ENCODE data around the gene EHD4.

EHD4 gene

DNA sequence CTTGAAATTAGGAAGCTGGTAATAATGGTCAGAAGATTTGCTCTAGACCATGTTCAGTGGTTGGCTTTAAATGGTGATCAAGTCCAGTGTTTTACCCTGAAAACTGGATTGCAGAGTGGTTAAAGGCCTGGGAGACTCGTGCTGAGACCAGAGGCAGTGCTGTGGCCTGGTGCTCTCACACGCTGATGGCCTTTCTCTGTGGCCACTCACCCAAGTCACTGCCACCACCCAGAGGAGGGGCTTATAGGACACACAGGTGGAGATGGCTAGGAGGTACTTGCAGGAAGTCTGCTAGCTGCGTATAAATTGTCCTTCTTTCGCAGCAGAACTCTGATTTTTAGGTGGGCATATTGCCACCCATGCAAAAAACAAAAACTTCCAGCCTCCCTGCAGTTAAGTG is 6.2 kb upstream of the EHD4 start:
- no peak overlapping the region for H3K4me2 ChIP-seq (ENCODE audit: low read length)
- no peak for TF ChIP-seq CTCF (IDR thresholded peaks at IDR 0.05)
- H2AFZ ChIP-seq = no peak overlapping the region

DNA sequence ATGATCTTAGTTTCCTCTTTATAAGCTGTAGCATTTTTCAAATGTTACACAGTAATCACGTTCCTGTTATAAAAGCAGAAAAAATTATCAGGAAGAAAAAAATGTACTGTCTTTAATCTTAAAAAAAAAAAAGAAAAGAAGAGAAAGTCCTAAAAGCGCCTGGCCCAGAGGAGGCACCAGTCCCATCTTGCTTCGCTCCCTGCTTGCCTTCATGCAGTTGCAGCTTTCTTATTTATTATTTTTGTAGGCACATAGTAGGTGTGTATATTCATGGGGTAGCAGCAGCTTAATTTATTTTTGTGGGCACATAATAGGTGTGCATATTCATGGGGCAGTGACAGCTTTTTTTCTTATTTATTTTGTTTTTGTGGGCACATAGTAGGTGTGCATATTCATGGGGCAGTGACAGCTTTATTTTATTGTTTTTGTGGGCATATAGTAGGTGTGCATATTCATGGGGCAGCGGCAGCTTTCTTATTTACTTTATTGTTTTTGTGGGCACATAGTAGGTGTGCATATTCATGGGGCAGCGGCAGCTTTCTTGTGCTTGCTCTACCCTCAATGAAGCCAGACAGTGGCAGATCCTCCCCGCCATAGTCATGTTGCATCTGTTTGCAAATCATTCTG is 5.5 kb upstream of the EHD4 start:
- Histone ChIP-seq H2AFZ (no peak overlapping the region), H3K27me3 (ENCODE audit: control insufficient read depth, insufficient read depth, low read length) (no peaks in the 10 kb centered on the region), H3K4me2 (ENCODE audit: low read length) (no peak overlapping the region), H3K4me3 (ENCODE audit: low read depth, low read length) (no peak overlapping the region), H3K9me3 (ENCODE audit: control insufficient read depth, low read length) (no peaks in the 10 kb centered on the region), H3K9ac (no peak overlapping the region), H3K4me1 (peaks cover 15% of the 10 kb centered on the region), H3K79me2 (no peaks in the 10 kb centered on the region), H3K27ac (no peak overlapping the region), H3K36me3 (ENCODE audit: control insufficient read depth, insufficient read depth, low read length) (no peaks in the 10 kb centered on the region)
- TF ChIP-seq CTCF (IDR thresholded peaks at IDR 0.05) = no peak

More for the DNA sequence above, 6.2 kb upstream of the EHD4 start:
- H3K36me3 ChIP-seq (ENCODE audit: control insufficient read depth, insufficient read depth, low read length) = no peaks in the 10 kb centered on the region
- H3K79me2 ChIP-seq = no peaks in the 10 kb centered on the region
- H3K27ac ChIP-seq = no peak overlapping the region
- peaks cover 15% of the 10 kb centered on the region for H3K4me1 ChIP-seq
- no peak overlapping the region for H3K9ac ChIP-seq
- no peaks in the 10 kb centered on the region for H3K9me3 ChIP-seq (ENCODE audit: control insufficient read depth, low read length)
- no peak overlapping the region for H3K4me3 ChIP-seq (ENCODE audit: low read depth, low read length)
- no peaks in the 10 kb centered on the region for H3K27me3 ChIP-seq (ENCODE audit: control insufficient read depth, insufficient read depth, low read length)

DNA sequence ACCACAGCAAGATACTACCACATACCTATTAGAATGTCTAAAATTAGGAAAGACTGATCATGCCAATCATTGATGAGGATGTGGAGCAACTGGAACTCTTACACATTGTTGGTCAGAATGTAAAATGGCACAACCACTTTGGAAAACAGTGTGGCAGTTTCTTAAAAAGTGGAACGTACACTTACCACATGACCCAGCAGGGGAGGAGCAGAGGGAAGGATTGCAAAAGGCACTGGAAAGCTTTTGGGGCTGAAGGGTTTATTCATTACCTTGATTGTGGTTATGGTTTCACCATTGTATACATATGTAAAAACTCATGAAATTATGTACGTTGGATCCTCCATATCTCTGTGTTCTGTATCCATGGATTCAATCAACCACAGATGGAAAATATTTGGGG is 3.3 kb upstream of the EHD4 start:
- TF ChIP-seq CTCF (IDR thresholded peaks at IDR 0.05) = no peak
- Histone ChIP-seq H3K79me2 (no peaks in the 10 kb centered on the region), H3K4me1 (peaks cover 5% of the 10 kb centered on the region), H3K9ac (no peak overlapping the region), H3K27me3 (ENCODE audit: control insufficient read depth, insufficient read depth, low read length) (no peaks in the 10 kb centered on the region), H3K36me3 (ENCODE audit: control insufficient read depth, insufficient read depth, low read length) (no peaks in the 10 kb centered on the region), H3K27ac (no peak overlapping the region), H2AFZ (no peak overlapping the region), H3K4me3 (ENCODE audit: low read depth, low read length) (no peak overlapping the region), H3K4me2 (ENCODE audit: low read length) (no peak overlapping the region), H3K9me3 (ENCODE audit: control insufficient read depth, low read length) (no peaks in the 10 kb centered on the region)

- Histone ChIP-seq H3K4me2 (ENCODE audit: low read length) (no peak overlapping the region), H3K9me3 (ENCODE audit: control insufficient read depth, low read length) (no peaks in the 10 kb centered on the region), H3K9ac (no peak overlapping the region), H3K27ac (no peak overlapping the region), H2AFZ (no peak overlapping the region), H3K4me3 (ENCODE audit: low read depth, low read length) (no peak overlapping the region), H3K79me2 (no peaks in the 10 kb centered on the region), H3K27me3 (ENCODE audit: control insufficient read depth, insufficient read depth, low read length) (no peaks in the 10 kb centered on the region), H3K4me1 (no peaks in the 10 kb centered on the region), H3K36me3 (ENCODE audit: control insufficient read depth, insufficient read depth, low read length) (no peaks in the 10 kb centered on the region)
- TF ChIP-seq CTCF (IDR thresholded peaks at IDR 0.05) = no peak
Observed at GRCh38 chr15:41974041-41974440, 1.7 kb upstream of the EHD4 start.

GRCh38 chr15:41971895-41972252 is 483 bp downstream of the EHD4 start:
- Histone ChIP-seq H2AFZ (peak overlapping the region; percentile 91), H3K79me2 (no peaks in the 10 kb centered on the region), H3K9ac (no peak overlapping the region), H3K4me2 (ENCODE audit: low read length) (peak overlapping the region; percentile 89), H3K9me3 (ENCODE audit: control insufficient read depth, low read length) (no peaks in the 10 kb centered on the region), H3K4me3 (ENCODE audit: low read depth, low read length) (peak overlapping the region; percentile 87), H3K36me3 (ENCODE audit: control insufficient read depth, insufficient read depth, low read length) (no peaks in the 10 kb centered on the region), H3K27me3 (ENCODE audit: control insufficient read depth, insufficient read depth, low read length) (no peaks in the 10 kb centered on the region), H3K4me1 (no peaks in the 10 kb centered on the region), H3K27ac (peak overlapping the region; percentile 84)
- no peak for TF ChIP-seq CTCF (IDR thresholded peaks at IDR 0.05)
